Measurements from ENCODE around the gene RPS27A.

DNA sequence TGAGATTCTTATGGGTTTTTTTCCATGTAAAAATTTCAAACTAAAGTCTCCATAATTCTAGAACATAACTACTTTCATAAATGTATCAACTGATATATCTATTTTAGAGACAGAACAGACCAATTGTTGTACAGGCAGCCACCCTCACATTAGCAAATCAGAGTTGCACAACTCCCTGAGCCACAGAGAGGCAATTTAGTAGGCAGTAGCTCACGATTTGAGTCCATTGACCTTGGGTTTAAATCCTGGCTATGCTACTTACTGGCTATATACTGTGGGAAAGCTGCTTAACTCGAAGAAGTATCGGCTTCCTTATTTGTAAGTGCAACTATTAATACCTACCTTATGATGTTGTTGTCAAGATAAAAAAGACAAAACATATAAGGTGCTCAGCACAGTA is 20.3 kb downstream of the RPS27A start:
- TF ChIP-seq POLR2AphosphoS5 (IDR thresholded peaks at IDR 0.05; ENCODE audit: low read depth, low read length) (no peak), SIN3A (IDR thresholded peaks at IDR 0.05; ENCODE audit: borderline replicate concordance, insufficient read depth, low read length) (no peak), TAF1 (IDR thresholded peaks at IDR 0.05; ENCODE audit: borderline replicate concordance, insufficient read depth, low read length) (no peak), FOXP2 (optimal IDR thresholded peaks at IDR 0.05; ENCODE audit: borderline replicate concordance, extremely low read depth, extremely low read length, insufficient read depth) (no peak)
- TF ChIP-seq, protein P1, sequence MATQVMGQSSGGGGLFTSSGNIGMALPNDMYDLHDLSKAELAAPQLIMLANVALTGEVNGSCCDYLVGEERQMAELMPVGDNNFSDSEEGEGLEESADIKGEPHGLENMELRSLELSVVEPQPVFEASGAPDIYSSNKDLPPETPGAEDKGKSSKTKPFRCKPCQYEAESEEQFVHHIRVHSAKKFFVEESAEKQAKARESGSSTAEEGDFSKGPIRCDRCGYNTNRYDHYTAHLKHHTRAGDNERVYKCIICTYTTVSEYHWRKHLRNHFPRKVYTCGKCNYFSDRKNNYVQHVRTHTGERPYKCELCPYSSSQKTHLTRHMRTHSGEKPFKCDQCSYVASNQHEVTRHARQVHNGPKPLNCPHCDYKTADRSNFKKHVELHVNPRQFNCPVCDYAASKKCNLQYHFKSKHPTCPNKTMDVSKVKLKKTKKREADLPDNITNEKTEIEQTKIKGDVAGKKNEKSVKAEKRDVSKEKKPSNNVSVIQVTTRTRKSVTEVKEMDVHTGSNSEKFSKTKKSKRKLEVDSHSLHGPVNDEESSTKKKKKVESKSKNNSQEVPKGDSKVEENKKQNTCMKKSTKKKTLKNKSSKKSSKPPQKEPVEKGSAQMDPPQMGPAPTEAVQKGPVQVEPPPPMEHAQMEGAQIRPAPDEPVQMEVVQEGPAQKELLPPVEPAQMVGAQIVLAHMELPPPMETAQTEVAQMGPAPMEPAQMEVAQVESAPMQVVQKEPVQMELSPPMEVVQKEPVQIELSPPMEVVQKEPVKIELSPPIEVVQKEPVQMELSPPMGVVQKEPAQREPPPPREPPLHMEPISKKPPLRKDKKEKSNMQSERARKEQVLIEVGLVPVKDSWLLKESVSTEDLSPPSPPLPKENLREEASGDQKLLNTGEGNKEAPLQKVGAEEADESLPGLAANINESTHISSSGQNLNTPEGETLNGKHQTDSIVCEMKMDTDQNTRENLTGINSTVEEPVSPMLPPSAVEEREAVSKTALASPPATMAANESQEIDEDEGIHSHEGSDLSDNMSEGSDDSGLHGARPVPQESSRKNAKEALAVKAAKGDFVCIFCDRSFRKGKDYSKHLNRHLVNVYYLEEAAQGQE (IDR thresholded peaks at IDR 0.05; ENCODE audit: insufficient read depth in 1 of 2, low read depth in 2 of 2, low read length in 2 of 2), result no peak
